Colonic mucosa (tissue), 4 donors: ENCODE measurements around the gene HOMER1. TPM values are rescaled to one million over a fixed set of nuclear protein-coding genes. Genes with fewer than 3 reads are reported as not detected.

ENCODE experiments used
- DNase-seq: peaks from one replicate; pipeline ENCODE4 v3.0.0-alpha.2; 2020
- H3K27ac ChIP-seq: fragments of 200-600 bp; one replicate; pipeline ENCODE4 v1.8.0; 2021
- H3K27me3 ChIP-seq: fragments of 200-600 bp; one replicate; pipeline ENCODE4 v1.8.0; 2021
- H3K36me3 ChIP-seq: fragments of 200-600 bp; one replicate; pipeline ENCODE4 v1.8.0; 2021
- H3K4me1 ChIP-seq: fragments of 200-600 bp; one replicate; pipeline ENCODE4 v1.8.0; 2021; ENCODE audit warnings: mild to moderate bottlenecking
- H3K4me3 ChIP-seq: fragments of 200-600 bp; one replicate; pipeline ENCODE4 v1.8.0; 2021
- H3K9ac ChIP-seq, 2 donors: one replicate each; pipeline ENCODE4 v1.7.0; 2013; ENCODE audit warnings: control low read depth in 2 of 2, low read depth in 2 of 2, low read length in 2 of 2
- H3K9me3 ChIP-seq: fragments of 200-600 bp; one replicate; pipeline ENCODE4 v1.8.0; 2021
- intact Hi-C: fragments of 100-400 bp; cut with DNase I; formaldehyde crosslinking; loops from one replicate; pipeline ENCODE4 v1.14.1; 2022
- total RNA-seq, 2 donors: library from RNA; stranded (reverse); fragmentation: NEBNext Ultra II Directional in 1 of 2; extraction: Animal tissue kit (Norgen Biotek cat#: 25700) in 1 of 2; gene quantifications; one replicate each; pipeline ENCODE4 v1.2.1, GENCODE V29; 2021
- TF ChIP-seq, protein P1 (sequence below): fragments of 200-600 bp; IDR thresholded peaks from one replicate; pipeline ENCODE4 v1.8.0; 2022; ENCODE audit warnings: antibody characterized with exemption, mild to moderate bottlenecking
- donor health status: healthy.
- donor health status: DM: no; HTN: no; CAD: no.
- donor health status: DM: no; HTN: no; CAD: no.

HOMER1 gene
- total RNA-seq, 2 donors from 2014 or later: 0.99 to 2.3 TPM

DNA sequence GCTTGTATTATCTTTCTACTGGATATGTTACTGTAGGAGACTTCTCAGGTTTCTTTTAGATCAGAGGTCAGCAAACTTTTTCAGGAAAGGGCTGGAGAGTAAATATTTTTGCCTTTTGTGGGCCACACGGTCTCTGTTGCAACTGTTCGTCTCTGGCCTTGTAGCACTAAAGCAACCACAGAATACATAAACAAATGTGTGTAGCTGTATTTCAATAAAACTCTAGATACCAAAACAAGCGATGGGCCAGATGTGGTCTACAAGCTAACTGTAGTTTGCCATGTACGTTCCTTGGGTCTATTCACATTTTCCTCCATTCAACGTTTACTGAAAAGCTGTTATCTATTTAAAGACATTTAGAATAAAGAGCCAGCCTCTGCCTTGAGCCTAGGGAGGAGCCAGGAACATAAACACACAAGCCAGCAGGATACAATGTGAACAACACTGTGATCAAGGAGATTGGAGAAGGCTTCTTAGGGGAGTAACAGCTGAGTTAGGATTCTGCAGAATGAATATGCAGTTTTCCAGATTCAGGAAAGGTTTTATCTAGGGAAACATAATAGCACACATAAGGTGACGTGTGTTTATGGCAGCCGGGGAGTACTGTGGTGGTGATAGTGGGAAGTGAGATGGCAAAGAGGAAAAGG, 33.0 kb upstream of the HOMER1 start:
- TF ChIP-seq, protein P1, sequence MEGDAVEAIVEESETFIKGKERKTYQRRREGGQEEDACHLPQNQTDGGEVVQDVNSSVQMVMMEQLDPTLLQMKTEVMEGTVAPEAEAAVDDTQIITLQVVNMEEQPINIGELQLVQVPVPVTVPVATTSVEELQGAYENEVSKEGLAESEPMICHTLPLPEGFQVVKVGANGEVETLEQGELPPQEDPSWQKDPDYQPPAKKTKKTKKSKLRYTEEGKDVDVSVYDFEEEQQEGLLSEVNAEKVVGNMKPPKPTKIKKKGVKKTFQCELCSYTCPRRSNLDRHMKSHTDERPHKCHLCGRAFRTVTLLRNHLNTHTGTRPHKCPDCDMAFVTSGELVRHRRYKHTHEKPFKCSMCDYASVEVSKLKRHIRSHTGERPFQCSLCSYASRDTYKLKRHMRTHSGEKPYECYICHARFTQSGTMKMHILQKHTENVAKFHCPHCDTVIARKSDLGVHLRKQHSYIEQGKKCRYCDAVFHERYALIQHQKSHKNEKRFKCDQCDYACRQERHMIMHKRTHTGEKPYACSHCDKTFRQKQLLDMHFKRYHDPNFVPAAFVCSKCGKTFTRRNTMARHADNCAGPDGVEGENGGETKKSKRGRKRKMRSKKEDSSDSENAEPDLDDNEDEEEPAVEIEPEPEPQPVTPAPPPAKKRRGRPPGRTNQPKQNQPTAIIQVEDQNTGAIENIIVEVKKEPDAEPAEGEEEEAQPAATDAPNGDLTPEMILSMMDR: no peak
- no peak overlapping the region for H3K4me3 ChIP-seq
- H3K27me3 ChIP-seq: no peaks in the 10 kb centered on the region
- no peaks in the 10 kb centered on the region for H3K36me3 ChIP-seq
- H3K27ac ChIP-seq: no peak overlapping the region
- no peak for DNase-seq
- H3K4me1 ChIP-seq: no peaks in the 10 kb centered on the region
- H3K9me3 ChIP-seq: no peaks in the 10 kb centered on the region
- intact Hi-C loops: no loop called here
- H3K9ac ChIP-seq: no peak overlapping the region

DNA sequence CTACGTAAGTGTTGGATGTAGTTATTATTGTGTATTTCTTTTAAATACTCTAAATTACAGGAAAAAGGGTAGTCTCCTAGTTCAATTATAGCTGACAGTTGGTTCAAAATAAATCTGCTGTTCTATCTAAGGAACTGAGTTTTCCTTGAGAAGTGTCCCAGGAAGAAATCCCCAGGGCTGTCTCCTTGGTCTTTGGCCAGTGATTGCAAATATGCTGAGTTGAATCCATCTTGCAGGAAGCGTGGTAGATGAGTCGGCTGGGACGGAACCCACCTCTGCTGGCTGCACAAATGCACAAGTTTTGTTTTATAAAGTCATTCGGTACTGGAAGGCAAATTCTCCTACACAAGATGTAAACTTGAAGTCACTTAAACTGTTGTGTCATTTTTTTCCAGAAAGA, 30.2 kb upstream of the HOMER1 start:
- intact Hi-C loops: no loop called here

DNA sequence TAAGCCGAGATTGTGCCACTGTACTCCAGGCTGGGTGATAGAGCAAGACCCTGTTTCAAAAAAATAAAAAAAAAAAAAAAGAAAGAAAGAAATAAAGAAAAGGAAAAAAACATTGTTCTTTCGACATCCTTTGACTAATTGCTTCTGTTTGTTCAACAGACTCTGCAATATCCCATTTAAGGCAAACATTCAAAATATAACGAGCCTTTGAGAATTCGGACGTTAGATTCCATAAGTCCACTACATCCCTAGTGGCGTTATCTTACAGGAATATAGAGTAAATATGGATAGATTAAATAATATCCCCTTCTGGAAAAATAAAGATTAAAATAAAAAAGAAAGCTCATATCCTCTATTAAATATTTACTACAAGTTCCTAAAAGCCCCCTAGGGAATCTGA, 27.0 kb upstream of the HOMER1 start:
- no peak for DNase-seq
- Histone ChIP-seq H3K9ac (no peak overlapping the region), H3K27me3 (no peaks in the 10 kb centered on the region), H3K4me1 (no peaks in the 10 kb centered on the region), H3K4me3 (no peak overlapping the region), H3K9me3 (no peaks in the 10 kb centered on the region), H3K36me3 (no peaks in the 10 kb centered on the region), H3K27ac (no peak overlapping the region)
- intact Hi-C loops: no loop called here
- TF ChIP-seq, protein P1: no peak

More for the DNA sequence above, 30.2 kb upstream of the HOMER1 start:
- Histone ChIP-seq H3K4me1 (no peaks in the 10 kb centered on the region), H3K9me3 (no peaks in the 10 kb centered on the region), H3K4me3 (no peak overlapping the region), H3K9ac (no peak overlapping the region), H3K27me3 (no peaks in the 10 kb centered on the region), H3K36me3 (no peaks in the 10 kb centered on the region), H3K27ac (no peak overlapping the region)
- TF ChIP-seq, protein P1: no peak
- no peak for DNase-seq

DNA sequence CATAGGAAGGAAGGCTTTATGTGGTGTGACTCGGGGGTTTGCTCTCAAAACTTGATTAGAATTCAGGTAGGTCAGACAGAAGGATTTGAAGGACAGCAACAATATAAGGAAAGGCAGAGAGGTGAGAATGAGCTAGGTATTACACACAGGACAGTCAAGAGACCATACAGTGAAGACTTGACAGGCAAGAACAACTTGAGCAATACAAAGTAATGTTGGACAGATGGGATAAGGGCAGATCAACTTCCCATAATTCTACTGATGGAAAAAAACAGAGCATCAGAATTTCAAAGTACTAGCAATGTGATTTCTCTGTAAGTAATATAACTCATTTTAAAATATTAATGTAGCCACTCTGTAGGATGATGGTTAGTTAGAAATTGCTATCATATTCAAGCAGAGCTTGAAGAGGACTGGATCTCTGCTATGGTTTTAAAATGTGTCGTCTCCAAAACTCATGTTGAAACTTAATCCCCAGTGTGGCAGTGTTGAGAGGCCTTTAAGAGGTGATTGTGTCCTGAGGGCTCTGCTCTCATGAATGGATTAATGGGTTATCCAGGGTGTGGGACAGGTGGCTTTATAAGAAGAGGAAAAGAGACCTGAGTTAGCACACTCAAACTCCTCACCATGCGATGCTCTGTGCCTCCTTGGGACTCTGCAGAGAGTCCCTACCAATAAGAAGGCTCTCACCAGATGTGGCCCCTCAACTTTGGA, 22.4 kb upstream of the HOMER1 start:
- no peaks in the 10 kb centered on the region for H3K36me3 ChIP-seq
- no peaks in the 10 kb centered on the region for H3K4me1 ChIP-seq
- H3K9me3 ChIP-seq: no peaks in the 10 kb centered on the region
- no peak overlapping the region for H3K9ac ChIP-seq
- H3K27ac ChIP-seq: no peak overlapping the region
- TF ChIP-seq, protein P1: no peak
- H3K27me3 ChIP-seq: no peaks in the 10 kb centered on the region
- intact Hi-C loops: no loop called here
- DNase-seq: no peak
- H3K4me3 ChIP-seq: no peak overlapping the region

DNA sequence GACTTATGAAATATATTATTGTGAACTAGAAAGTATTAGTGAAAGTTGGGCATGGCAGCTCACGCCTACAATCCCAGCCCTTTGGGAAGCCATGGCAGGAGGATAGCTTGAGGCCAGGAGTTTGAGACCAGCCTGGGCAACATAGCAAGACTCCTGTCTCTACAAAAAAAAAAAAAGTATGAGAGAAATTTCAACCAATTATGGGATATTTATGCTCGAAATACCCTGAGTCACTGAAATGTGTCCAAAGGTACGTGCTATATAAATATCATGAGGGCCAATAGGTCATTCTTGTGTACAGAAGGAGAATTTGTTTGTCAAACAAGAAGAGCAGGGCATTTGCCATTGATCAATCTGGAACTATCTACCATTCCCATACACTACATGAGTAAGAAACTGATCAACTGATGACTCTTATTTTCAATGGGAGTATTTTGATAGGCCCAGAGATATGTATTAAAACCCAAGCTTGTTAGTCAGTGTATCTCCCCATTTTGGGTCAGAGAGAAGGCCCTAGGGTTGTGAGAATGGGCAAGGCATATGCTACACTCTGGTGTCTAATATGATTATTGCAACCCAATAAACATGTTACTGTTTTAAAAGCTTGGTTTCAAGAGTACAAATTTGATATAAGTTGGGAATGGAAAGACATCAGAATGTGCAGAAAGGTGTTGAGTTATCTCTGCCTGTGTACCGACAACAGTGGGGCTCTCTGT, 21.7 kb upstream of the HOMER1 start:
- DNase-seq: no peak
- H3K27ac ChIP-seq: no peak overlapping the region
- H3K36me3 ChIP-seq: no peaks in the 10 kb centered on the region
- intact Hi-C loops: no loop called here
- H3K9ac ChIP-seq: no peak overlapping the region
- H3K4me3 ChIP-seq: no peak overlapping the region
- TF ChIP-seq, protein P1: no peak
- no peaks in the 10 kb centered on the region for H3K27me3 ChIP-seq
- no peaks in the 10 kb centered on the region for H3K9me3 ChIP-seq
- H3K4me1 ChIP-seq: no peaks in the 10 kb centered on the region
